GM20000 (cell line): ENCODE results near the gene ID1.
A peak's percentile ranks its signal among the peaks of the same experiment; 100 is the strongest.

Experiments
- DNase-seq: peaks from one replicate; pipeline ENCODE4 v3.0.0; 2012; ENCODE audit warnings: low spot score
- CTCF ChIP-seq: IDR thresholded peaks from 2 replicates; pipeline ENCODE4 v1.5.1; 2012; ENCODE audit warnings: mild to moderate bottlenecking, control low read depth; ENCODE audit errors: extremely low read depth, missing control alignments

Gene ID1

GRCh38 chr20:31587545-31588389 is 17.3 kb upstream of the ID1 start:
- DNase-seq = peak; percentile 68
- no peak for TF ChIP-seq CTCF

- DNase-seq = no peak
- TF ChIP-seq CTCF = no peak
Observed at GRCh38 chr20:31590717-31591225, 14.3 kb upstream of the ID1 start.

GRCh38 chr20:31593221-31594001 is 11.7 kb upstream of the ID1 start:
- DNase-seq = no peak
- TF ChIP-seq CTCF = no peak

GRCh38 chr20:31594002-31594557 is 11.0 kb upstream of the ID1 start:
- no peak for TF ChIP-seq CTCF

GRCh38 chr20:31594558-31595379 is 10.3 kb upstream of the ID1 start:
- no peak for TF ChIP-seq CTCF
- DNase-seq = no peak

More at GRCh38 chr20:31594002-31594557, 11.0 kb upstream of the ID1 start:
- DNase-seq = no peak

- DNase-seq = no peak
- TF ChIP-seq CTCF = no peak
Observed at GRCh38 chr20:31595380-31595653, 9.8 kb upstream of the ID1 start.
